AG20443 (cell line): Measurements from ENCODE around the gene MAPKBP1.
A peak's percentile ranks its signal among the peaks of the same experiment; 100 is the strongest.
"Not testable (repeated sequence)": the region's sequence is repeated elsewhere in the genome, so short reads cannot be mapped to it uniquely, and the experiment has no call there.

Source experiments
- DNase-seq: peaks from one replicate; pipeline ENCODE4 v3.0.0; 2012; ENCODE audit warnings: low spot score, mixed read lengths

MAPKBP1 gene, protein sequence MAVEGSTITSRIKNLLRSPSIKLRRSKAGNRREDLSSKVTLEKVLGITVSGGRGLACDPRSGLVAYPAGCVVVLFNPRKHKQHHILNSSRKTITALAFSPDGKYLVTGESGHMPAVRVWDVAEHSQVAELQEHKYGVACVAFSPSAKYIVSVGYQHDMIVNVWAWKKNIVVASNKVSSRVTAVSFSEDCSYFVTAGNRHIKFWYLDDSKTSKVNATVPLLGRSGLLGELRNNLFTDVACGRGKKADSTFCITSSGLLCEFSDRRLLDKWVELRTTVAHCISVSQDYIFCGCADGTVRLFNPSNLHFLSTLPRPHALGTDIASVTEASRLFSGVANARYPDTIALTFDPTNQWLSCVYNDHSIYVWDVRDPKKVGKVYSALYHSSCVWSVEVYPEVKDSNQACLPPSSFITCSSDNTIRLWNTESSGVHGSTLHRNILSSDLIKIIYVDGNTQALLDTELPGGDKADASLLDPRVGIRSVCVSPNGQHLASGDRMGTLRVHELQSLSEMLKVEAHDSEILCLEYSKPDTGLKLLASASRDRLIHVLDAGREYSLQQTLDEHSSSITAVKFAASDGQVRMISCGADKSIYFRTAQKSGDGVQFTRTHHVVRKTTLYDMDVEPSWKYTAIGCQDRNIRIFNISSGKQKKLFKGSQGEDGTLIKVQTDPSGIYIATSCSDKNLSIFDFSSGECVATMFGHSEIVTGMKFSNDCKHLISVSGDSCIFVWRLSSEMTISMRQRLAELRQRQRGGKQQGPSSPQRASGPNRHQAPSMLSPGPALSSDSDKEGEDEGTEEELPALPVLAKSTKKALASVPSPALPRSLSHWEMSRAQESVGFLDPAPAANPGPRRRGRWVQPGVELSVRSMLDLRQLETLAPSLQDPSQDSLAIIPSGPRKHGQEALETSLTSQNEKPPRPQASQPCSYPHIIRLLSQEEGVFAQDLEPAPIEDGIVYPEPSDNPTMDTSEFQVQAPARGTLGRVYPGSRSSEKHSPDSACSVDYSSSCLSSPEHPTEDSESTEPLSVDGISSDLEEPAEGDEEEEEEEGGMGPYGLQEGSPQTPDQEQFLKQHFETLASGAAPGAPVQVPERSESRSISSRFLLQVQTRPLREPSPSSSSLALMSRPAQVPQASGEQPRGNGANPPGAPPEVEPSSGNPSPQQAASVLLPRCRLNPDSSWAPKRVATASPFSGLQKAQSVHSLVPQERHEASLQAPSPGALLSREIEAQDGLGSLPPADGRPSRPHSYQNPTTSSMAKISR (N-terminal part only)

DNA sequence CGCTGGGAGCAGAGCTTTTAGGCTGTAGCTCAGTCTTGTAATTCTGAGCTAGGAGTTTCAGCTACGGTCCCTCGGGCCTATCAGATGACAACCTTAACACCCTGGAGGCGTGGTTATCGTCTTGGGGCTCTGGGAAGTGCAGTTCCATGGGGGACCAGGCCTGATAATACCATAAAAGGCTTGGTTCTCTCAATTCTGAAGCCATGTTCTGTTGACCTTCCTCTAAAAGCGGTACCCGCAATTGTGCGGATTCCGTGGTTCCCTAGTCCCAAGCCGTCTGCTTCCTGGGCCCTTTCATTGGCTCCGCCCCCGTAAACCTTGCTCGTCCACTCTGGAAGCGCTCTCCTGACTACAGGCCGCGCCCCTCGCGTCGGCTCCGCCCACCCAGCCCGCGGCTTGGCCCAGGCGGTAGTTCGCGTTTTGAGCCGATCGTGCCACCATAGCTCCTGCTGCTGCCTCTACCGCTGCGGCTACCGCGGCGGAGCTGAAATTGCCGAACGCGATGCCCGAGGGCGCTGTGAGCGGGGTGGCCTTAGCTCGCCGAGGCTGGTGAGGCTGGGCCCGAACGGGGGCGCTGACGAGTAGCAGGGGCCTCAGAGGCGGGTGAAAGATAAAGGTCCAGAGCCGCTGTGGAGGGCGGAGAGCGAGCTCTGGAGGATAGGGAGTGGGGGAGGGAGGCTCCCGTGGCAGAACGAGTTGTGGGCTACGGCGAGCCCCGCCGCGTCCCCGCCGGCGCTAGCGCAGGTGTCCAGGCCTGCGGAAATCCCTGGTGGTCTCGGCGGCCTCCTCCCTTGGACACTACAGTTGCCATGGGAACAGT is at the start of gene MAPKBP1:
Gene MAPKBP1, plus strand, starts transcription at position 423 of the 820 bp plus-strand sequence. CDS start 792 bp downstream, outside the sequence.
- peak; percentile 98 for DNase-seq

DNA sequence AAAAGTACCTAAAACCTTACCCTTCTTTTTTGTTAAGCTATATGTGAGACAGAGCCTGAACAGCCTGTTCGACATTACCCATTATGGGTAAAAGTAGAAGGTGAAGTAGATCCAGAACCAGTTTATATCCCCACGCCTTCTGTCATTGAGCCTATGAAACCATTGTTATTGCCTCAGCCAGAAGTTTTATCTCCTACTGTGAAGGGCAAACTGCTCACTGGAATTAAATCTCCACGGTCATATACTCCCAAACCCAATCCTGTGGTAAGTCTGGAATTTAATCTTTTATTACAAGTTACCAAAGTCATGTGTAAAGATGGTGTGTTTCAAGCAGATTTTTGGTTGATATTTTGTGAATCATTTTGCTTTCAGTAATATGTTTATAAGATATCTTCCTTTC is 47.1 kb upstream of the MAPKBP1 start:
- DNase-seq: peak; percentile 37

DNA sequence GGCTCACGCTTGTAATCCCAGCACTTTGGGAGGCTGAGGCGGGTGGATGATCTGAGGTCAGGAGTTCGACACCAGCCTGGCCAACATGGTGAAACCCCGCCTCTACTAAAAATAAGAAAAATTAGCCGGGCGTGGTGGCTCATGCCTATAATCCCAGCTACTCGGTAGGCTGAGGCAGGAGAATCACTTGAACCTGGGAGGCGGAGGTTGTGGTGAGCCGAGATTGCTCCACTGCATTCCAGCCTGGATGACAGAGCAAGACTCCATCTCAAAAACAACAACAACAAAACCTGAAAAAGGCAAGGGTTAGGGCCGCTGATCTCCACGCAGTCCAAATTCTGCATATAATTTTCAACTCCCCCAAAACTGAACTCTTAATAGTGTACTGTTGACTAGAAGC is 46.2 kb upstream of the MAPKBP1 start:
- not testable (repeated sequence) for DNase-seq

DNA sequence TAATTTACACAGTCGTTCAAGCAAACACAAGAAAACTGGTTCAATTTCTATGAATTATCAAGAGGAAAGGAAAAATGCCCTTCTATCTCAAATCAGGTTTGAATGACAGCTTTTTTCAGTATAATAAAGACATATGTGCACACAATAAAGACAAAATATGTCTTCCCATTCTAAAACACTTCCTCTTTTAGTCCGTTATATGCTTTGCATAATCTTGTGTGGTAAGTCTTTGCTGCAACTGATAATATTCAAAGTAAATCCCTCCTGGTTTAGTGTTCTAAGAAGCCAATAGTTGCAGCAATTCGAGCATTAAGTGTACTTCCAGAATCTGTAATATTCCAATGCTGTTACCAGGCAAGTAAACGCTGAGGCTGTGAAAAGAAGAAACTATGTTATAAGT is 43.7 kb upstream of the MAPKBP1 start:
- no peak for DNase-seq

DNA sequence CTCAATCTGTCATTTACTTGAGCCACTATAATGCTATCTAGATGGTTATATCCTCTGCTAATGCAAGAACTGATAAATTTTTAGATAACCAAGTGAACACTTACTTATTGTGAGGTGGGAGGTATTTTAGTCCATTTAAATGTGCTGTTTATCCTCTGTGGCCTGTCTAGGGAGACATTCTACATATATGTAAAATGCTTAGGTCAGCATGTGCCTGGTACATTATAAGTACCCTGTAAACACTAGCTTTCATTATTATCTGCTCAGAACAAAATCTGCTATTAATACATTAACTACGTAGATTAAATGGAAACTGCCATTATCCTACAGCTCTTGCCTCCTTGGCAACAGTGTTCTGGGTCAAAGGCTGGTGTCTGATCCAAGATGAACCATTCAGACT is 41.8 kb upstream of the MAPKBP1 start:
- no peak for DNase-seq

DNA sequence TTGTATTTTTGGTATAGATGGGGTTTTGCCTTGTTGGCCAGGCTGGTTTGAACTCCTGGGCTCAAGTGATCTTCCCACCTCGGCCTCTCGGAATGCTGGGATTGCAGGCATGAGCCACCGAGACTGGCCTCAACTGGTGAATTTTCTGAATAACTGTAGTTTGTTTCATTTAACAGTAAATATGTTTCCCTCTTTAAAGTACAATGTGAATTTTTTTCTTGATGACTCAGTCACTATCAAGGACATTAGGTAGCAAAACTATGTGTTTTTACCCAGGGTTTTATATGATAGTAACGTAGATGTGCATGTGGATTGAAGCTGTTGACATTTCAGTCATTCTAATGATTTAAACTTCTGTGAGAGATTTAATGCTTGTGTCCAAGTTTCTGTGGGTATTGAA is 40.2 kb upstream of the MAPKBP1 start:
- no peak for DNase-seq

DNA sequence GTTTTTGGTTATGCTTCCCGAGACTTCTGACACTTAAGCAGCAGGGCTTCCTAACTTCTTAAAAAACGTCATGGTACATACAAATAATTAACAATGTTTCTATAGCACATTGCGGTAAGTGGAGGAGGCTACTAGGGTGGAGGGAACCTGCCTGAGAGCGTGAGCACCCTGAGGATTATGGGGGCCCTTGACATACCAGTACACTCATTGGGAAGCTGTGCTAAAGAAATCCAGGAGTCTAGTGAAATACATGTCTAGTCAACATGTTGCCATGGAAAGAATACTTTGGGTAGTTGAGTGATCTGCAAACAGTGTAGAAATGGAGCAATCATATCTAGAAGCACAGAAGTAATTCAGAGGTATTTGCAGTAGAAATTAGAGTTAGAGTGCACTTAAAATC is 39.2 kb upstream of the MAPKBP1 start:
- DNase-seq: no peak

DNA sequence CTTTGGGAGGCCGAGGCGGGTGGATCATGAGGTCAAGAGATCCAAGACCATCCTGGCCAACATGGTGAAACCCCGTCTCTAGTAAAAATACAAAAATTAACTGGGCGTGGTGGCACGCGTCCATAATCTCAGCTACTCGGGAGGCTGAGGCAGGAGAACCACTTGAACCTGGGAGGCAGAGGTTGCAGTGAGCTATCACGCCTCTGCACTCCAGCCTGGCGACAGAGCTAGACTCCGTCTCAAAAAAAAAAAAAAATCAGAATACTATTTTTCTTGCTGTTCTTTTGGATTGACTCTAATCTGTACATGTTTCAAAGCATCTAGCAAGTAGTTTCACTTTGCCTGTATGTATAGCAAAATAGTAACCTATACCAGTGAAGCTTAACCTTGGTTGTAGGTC is 38.8 kb upstream of the MAPKBP1 start:
- not testable (repeated sequence) for DNase-seq

DNA sequence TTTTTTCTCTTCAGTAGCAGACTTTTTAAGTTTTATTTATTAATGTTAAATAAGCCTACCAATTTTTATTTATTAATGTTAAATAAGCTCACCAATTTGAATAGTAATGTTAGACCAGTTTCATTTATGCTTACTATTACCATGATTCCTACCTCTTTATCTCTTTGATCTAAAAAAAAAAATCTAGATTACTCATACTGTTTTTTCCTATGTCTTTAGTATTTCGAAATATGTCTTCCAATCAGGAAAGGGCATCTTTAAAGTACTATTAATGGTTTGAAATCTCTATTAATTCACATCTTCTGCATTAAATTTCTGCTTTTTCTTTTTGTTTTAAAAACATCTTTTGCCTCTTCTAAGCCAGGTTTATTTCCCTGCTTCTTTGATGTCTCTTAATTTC is 27.5 kb upstream of the MAPKBP1 start:
- peak; percentile 13 for DNase-seq

DNA sequence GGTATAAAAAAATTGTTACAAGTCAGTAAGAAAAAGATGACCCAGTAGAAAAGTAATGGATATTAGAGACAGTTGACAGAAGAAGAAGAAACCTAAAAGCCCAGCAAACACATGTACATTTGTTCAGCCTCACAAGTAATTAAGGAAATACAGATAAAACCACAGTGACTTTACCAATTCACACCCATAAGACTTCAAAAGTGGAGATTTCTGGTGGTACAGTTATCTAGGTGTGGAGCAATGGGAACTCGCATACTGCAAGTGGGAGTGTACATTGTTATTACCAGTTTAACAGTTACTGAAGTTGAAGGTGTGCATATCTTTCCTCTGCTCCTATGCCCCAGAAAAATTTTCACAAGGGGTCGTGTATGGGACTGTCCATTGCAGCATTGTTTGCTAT is 18.1 kb upstream of the MAPKBP1 start:
- no peak for DNase-seq

DNA sequence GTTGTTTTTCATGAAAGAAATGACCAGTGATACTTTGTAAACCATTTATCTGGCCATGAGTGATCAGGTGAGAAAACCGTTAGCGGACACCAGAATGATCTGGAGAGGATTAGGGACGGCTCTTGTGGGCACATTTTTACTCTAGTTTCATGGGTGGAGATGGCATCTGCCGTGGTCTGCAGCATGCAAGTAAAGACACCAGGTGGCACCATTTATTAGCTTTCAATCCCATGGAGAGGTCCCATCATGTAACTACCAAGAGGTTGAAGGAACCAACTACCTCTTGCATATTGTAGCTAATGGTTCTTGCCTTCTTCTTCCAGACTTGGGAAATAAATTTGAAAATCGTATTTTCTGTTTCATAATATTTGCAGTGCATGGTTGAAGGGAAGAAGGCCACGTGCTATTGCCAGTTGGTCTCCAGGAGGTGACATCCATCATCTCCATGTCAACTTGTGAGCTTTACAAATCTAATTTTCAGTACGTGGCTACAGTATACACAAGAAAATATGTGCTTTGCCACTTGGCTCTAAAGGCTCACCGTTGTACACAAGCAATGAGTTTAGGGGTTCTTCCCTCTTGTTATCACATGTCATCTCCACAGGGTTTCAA is 1.5 kb upstream of the MAPKBP1 start:
- DNase-seq: peak; percentile 80

DNA sequence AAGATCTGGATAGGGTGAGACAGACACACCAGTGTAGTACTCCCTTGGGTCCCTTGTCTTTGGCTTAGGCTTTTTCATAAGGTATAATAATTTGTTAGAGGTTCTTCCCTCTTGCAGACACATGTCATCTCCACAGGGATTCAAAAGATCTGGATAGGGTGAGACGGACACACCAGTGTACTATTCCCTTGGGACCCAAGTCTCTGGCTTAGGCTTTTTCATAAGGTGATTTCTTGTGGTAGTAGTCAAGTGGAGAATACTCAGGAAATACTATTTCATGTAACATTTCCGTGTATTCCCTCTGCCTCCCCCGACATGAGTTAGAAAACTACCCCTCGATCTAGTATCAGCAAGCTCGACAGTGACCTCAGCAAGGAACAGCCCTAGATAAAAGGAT is 954 bp upstream of the MAPKBP1 start:
- no peak for DNase-seq

DNA sequence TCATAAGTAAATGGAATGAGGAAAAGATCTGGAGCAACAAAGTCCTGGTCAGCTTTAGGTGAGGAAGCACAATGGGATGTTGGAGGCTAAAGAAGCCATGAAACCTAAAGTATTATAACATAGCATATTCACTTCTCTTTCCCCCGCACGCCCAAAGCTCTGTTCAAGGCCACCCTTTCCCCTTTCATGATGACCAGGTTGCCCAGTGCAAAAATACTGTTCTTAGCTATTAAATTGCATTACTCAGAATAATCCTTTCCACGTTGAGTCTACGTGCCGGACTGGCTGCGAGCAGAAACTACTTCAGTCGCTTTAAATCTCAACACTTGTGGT is 589 bp upstream of the MAPKBP1 start:
- DNase-seq: no peak

DNA sequence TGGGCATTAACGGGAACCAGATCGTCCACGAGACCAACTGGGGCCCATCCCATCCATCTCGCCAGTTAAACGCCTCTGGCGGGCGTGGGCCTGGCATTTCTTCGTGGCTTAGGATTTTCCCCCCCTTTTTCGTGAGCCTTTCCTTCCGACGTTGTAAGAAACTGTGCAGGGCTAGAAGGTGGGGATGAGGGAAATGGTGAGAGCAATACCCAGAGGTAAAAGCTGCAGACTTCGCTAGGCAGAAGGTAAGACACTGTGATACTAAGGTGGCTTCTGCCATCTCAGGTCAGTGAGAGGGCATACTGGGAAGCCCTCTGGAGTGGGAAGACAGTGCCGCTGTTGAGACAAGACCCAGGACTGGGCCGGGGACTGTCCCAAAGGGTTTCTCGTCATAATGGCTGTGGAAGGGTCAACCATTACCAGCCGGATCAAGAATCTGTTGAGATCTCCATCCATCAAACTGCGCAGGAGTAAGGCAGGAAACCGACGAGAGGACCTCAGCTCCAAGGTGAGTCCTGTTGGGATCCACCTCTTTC is 666 bp downstream of the MAPKBP1 start:
- DNase-seq: no peak

DNA sequence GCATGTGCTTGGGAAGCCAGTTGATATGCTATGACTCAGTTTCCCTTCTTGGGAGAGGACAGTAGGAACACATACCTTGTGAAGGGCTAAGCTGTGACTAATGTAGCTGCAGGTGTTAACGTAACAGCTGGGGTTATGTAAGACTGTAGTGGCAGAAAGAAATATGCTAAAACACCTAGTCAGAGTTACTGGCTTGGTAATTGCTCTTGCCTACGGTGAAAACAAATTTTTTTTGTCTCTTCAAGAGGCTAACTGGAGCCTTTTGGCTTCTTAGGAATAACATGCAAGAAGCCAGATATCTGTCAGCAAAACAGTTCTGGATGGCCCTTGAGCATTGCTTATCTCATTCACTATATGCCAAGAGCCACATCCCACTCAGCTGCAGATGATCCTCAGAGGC is 1.4 kb downstream of the MAPKBP1 start:
- DNase-seq: no peak

DNA sequence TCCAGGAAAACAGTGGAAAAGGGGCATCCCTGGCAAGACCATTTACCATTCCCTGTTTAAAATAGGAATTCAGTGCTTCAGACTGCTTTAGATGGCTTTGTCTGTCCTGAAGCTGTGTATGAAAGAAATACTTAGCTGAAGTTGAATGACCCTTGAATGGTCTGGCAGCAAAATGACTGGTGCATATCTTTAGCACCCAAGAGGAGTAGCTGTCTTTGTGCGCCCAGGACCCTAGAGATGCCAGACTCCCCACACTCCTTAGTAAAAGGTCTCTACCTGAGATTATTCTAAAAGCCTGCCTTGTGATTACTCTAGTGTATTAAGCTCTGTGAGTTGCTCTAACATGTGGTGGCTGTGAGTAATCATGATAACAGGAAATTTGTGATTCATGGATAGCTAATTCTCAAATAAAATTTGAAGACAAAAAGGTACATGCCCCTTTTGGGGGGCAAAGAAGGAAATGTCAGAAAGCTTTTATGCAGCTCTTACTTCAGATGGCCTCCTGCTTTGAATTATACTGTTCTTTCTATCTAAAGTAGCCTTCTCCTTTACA is 3.2 kb downstream of the MAPKBP1 start:
- DNase-seq: no peak

DNA sequence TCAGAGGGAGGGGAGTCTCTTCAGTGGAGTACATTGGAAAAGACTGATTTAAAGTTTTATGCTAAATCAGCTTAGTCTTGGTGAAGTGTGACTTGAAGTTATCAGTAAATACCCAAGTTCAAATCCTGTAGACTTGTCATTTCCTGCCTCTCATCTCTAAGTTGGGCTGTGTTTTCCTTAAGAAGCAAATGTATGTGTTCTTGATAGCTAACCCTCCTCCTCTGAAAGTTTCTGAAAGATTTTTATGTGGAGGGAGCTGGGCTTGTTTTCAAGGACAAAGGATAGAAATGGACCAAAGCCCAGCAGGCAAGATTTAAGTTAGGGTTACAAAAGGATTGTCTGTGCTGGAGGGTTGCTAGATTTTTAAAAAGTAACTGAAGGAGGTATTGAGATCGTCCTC is 4.2 kb downstream of the MAPKBP1 start:
- no peak for DNase-seq

DNA sequence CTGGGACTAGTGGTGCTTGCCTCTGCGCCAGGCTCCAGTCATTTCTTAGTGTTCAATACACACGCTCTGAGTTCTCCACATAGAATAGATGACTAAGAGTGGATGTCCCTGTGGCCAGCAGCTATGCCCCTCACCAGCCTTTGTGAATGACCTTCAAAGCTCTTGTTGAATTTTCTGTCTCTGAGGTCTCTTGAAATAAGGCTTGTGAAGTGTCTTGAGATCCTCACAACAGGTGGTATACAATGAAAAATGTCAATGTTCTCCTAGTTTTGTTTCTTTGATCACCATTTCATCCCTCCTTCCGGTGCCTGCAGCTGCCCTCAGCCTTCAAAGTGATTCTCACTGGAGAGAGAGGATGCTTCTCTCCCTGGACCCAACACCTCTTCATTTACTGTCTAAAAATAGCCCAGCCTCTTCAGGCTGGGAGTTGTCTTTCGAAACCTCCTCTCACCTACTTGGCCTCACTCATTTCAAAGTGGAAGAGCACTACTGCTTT is 5.4 kb downstream of the MAPKBP1 start:
- no peak for DNase-seq

DNA sequence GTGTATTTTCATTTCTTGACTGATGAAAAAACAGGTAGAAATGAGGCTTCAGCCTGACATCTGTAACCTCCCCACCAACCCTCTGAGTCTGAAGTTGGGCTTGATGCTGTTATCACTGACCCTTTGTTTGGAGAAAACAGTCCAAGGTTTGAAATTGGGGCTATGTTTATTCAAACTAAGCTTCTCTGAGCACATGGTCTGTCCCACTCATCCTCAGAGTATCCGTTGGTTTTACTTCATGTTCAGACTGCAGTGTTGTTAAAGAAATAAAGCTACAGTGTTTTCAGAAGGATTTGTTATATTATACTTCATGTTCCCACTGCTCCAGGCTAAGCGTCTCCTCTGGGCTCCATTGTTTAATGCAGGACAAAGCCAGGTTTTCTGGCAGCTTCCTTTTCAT is 6.0 kb downstream of the MAPKBP1 start:
- no peak for DNase-seq

DNA sequence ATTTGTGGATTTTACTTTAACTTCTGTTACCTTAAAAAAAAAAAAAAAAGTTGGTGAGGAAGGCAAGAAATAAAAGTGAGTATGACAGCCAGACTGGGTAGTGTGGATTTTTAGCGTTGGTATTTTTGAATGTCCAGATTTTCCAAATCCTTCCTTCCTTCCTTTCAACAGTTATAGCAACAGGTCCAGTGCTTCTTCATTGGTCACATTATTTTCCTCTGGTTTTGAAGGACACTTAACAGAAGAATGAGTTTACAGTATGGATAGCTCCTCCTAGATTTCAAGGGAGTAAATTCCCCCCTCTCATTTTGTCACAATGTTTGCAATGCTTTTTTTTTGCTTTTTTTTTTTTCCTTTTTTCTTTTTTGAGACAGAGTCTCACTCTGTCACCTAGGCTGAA is 6.4 kb downstream of the MAPKBP1 start:
- no peak for DNase-seq
